ENCODE measurements around the gene EXD3. TPM values are rescaled to one million over a fixed set of nuclear protein-coding genes. Genes with fewer than 3 reads are reported as not detected.

Gene EXD3
- total and polyA plus RNA-seq, 2 of the 13 experiments (the other 11 are each of a cell fraction or from before 2014, with no cell fraction given) = 2.7 to 4.8 TPM

GRCh38 chr9:137376386-137376785 is 46.6 kb downstream of the EXD3 start:
- intact Hi-C loops (cut with micrococcal nuclease; ENCODE audit: unreplicated experiment) = no loop called here
- ATAC-seq (no peak), FAIRE-seq (no peak), DNase-seq (ENCODE audit: low spot score) (no peak)
- H3K27ac ChIP-seq (ENCODE audit: extremely low read length, insufficient read depth, low read length) = no peak overlapping the region
- H3K36me3 ChIP-seq (replicated peaks in 1 of 2; ENCODE audit: control insufficient read depth in 1 of 2, insufficient read depth in 2 of 2, low read length in 2 of 2) = no peaks in the 10 kb centered on the region
- POLR2A ChIA-PET = no interaction called here
- WGBS (ENCODE audit: low lambda C conversion rate) = 78% methylated on average over 12 of the region's 12 CpGs
- H3K9ac ChIP-seq (ENCODE audit: insufficient read depth, low read depth, low read length) = no peak overlapping the region
- TF ChIP-seq IRX3 (CRISPR knock-in tag; IDR thresholded peaks at IDR 0.05; ENCODE audit: borderline replicate concordance, low read depth) (no peak), ARID2 (CRISPR knock-in tag; IDR thresholded peaks at IDR 0.05; ENCODE audit: borderline replicate concordance) (no peak), ZKSCAN8 (CRISPR knock-in tag; IDR thresholded peaks at IDR 0.05; ENCODE audit: borderline replicate concordance) (no peak), ZNF614 (CRISPR knock-in tag; IDR thresholded peaks at IDR 0.05; ENCODE audit: borderline replicate concordance) (no peak), SRSF9 (IDR thresholded peaks at IDR 0.05; ENCODE audit: borderline replicate concordance, insufficient read depth, low read depth, low read length, poor library complexity, severe bottlenecking) (no peak), CENPX (CRISPR knock-in tag; IDR thresholded peaks at IDR 0.05) (no peak), CEBPB (IDR thresholded peaks at IDR 0.05; ENCODE audit: borderline replicate concordance, low read depth, low read length) (no peak), ZNF530 (CRISPR knock-in tag; IDR thresholded peaks at IDR 0.05; ENCODE audit: low read depth) (no peak)
- TF ChIP-seq, protein P1, sequence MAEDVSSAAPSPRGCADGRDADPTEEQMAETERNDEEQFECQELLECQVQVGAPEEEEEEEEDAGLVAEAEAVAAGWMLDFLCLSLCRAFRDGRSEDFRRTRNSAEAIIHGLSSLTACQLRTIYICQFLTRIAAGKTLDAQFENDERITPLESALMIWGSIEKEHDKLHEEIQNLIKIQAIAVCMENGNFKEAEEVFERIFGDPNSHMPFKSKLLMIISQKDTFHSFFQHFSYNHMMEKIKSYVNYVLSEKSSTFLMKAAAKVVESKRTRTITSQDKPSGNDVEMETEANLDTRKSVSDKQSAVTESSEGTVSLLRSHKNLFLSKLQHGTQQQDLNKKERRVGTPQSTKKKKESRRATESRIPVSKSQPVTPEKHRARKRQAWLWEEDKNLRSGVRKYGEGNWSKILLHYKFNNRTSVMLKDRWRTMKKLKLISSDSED (CRISPR knock-in tag; IDR thresholded peaks at IDR 0.05) = no peak
- TF ChIP-seq, protein P2, sequence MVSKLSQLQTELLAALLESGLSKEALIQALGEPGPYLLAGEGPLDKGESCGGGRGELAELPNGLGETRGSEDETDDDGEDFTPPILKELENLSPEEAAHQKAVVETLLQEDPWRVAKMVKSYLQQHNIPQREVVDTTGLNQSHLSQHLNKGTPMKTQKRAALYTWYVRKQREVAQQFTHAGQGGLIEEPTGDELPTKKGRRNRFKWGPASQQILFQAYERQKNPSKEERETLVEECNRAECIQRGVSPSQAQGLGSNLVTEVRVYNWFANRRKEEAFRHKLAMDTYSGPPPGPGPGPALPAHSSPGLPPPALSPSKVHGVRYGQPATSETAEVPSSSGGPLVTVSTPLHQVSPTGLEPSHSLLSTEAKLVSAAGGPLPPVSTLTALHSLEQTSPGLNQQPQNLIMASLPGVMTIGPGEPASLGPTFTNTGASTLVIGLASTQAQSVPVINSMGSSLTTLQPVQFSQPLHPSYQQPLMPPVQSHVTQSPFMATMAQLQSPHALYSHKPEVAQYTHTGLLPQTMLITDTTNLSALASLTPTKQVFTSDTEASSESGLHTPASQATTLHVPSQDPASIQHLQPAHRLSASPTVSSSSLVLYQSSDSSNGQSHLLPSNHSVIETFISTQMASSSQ (IDR thresholded peaks at IDR 0.05; ENCODE audit: low read depth) = no peak
- TF ChIP-seq, protein P2 (CRISPR knock-in tag; IDR thresholded peaks at IDR 0.05; ENCODE audit: borderline replicate concordance) = no peak
- no peaks in the 10 kb centered on the region for H4K20me1 ChIP-seq (ENCODE audit: insufficient read depth, low read length)
- CTCF ChIA-PET (ENCODE audit: low intra/inter-chr PET ratio, low total read pairs) = no interaction called here
- no peaks in the 10 kb centered on the region for H3K4me1 ChIP-seq (ENCODE audit: insufficient read depth, low read length)
- H3K9me3 ChIP-seq (ENCODE audit: low read length) = no peaks in the 10 kb centered on the region
- H3K27me3 ChIP-seq (ENCODE audit: control insufficient read depth in 1 of 2, insufficient read depth in 2 of 2, low read length in 2 of 2) = no peaks in the 10 kb centered on the region
- no peaks in the 10 kb centered on the region for H3K79me2 ChIP-seq (ENCODE audit: insufficient read depth, low read length)
- no peak overlapping the region for H3K4me3 ChIP-seq (replicated peaks in 1 of 3; ENCODE audit: insufficient read depth in 1 of 3, low read depth in 2 of 3, low read length in 3 of 3)
- in situ Hi-C loops (cut with HindIII; ENCODE audit: extremely low pct_ligation_motif_present, low pct_unique_long_range_greater_than_20kb) = no loop called here
- no TSS peak for BruUV-seq (replicated peaks)
- no peak overlapping the region for H2AFZ ChIP-seq (ENCODE audit: low read length)
- H3K4me2 ChIP-seq (ENCODE audit: low read depth, low read length) = no peak overlapping the region
